ENCODE results near the gene IGF1. TPM values are rescaled to one million over a fixed set of nuclear protein-coding genes. Genes with fewer than 3 reads are reported as not detected.

Gene IGF1
- 20.1 TPM for total RNA-seq
- long read RNA-seq, full-length matches to known transcripts, result 6 of 7 reads
- long read RNA-seq, partial matches to known transcripts, result 0 of 7 reads
- long read RNA-seq, other reads (novel, unspliced or antisense), result 1 of 7 reads

- no peak for DNase-seq (ENCODE audit: low spot score)
- intact Hi-C loops (cut with DNase I), result loop anchor here (5.0 to 10.0 kb wide), 2 partner anchors 284 to 543 kb away; no protein-coding TSS in a partner anchor
Observed at GRCh38 chr12:102480406-102480805, at the start of gene IGF1. Gene IGF1 (minus strand): TSS chr12:102480563. CDS start chr12:102480381, 182 bp downstream.

DNA sequence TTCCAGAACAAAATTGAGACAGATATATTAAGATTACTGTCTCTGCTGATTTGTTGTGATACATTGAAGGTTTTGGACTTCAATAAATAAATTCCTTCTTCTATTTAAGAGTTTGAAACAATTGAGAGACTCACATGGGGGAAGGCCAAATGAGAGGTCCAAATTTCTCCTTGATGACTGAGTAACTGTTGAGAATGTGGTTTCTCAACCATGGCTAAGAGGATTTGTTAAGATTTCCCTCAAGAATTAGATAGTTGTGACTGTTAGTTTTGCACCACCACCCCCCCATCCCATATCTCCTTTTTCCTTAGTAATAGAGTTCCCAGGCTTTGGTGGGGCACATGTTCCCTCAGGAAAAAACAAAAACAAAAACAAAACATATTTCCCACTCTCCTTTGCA, 47.7 kb upstream of the IGF1 start:
- intact Hi-C loops (cut with DNase I), result no loop called here

GRCh38 chr12:102527171-102527720, 46.9 kb upstream of the IGF1 start:
- intact Hi-C loops (cut with DNase I), result no loop called here
- no peak for DNase-seq (ENCODE audit: low spot score)

More for the DNA sequence above, 47.7 kb upstream of the IGF1 start:
- no peak for DNase-seq (ENCODE audit: low spot score)

DNA sequence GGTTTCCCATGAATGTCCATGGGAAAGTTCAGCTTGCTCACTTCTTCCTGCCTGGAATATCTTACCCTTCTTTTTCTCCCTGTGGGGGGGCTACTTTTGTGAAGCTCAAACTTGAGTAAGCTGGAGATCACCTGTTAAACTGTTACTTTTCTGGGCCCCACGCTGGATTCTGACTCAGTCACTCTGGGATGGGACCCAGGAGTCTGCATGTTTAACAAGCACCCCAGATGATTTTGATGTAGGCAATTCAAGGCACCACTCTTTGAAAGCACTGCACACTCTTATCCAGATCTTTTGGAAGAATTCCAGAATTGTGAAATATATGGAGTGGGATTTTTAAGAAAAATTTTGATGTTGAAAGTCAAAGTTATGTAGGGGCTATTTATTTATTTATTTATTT, 46.3 kb upstream of the IGF1 start:
- intact Hi-C loops (cut with DNase I), result no loop called here
- DNase-seq (ENCODE audit: low spot score), result no peak

DNA sequence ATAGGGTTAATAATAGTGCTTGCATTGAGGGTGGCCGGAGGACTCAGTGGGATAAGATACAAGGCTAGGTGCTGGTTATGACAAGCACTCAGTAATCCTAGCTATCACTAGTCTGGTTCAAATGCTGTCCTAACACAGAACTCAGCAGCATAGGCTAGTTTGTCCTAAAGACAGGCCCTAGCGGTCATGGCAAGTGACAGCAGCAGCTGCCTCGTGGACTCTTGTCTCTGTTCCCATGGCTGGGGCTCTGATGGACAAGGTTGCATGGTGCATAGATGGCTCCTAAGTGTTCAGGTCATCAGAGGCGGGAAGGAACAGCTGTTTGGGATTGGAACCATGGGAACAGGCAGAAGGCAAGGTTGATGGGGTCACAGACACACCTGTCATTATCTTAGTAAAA, 42.4 kb upstream of the IGF1 start:
- intact Hi-C loops (cut with DNase I), result no loop called here
- no peak for DNase-seq (ENCODE audit: low spot score)

GRCh38 chr12:102521662-102522277, 41.4 kb upstream of the IGF1 start:
- intact Hi-C loops (cut with DNase I), result no loop called here

GRCh38 chr12:102518871-102519270, 38.5 kb upstream of the IGF1 start:
- no peak for DNase-seq (ENCODE audit: low spot score)
- intact Hi-C loops (cut with DNase I), result no loop called here

More at GRCh38 chr12:102521662-102522277, 41.4 kb upstream of the IGF1 start:
- no peak for DNase-seq (ENCODE audit: low spot score)

GRCh38 chr12:102514696-102515095, 34.3 kb upstream of the IGF1 start:
- intact Hi-C loops (cut with DNase I), result no loop called here
- no peak for DNase-seq (ENCODE audit: low spot score)

DNA sequence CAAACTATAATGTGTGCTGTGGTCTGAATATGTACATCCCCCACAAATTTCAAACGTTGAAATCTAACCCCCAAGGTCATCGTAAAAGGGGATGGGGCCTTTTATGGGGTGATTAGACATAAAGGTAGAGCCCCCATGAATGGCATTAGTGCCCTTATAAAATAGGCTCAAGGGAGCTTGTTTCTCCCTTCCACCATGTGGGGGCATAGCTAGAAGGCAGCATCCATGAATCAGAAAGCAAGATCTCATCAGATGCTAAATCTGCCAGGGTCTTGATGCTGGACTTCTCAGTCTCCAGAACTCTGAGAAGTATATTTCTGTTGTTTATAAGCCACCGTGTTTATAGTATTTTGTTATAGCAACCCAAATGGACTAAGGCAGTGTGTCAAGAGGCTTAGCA, 33.4 kb upstream of the IGF1 start:
- intact Hi-C loops (cut with DNase I), result no loop called here
- DNase-seq (ENCODE audit: low spot score), result no peak

GRCh38 chr12:102513272-102513671, 32.9 kb upstream of the IGF1 start:
- intact Hi-C loops (cut with DNase I), result no loop called here
- no peak for DNase-seq (ENCODE audit: low spot score)

GRCh38 chr12:102512523-102512922, 32.2 kb upstream of the IGF1 start:
- intact Hi-C loops (cut with DNase I), result no loop called here
- no peak for DNase-seq (ENCODE audit: low spot score)

DNA sequence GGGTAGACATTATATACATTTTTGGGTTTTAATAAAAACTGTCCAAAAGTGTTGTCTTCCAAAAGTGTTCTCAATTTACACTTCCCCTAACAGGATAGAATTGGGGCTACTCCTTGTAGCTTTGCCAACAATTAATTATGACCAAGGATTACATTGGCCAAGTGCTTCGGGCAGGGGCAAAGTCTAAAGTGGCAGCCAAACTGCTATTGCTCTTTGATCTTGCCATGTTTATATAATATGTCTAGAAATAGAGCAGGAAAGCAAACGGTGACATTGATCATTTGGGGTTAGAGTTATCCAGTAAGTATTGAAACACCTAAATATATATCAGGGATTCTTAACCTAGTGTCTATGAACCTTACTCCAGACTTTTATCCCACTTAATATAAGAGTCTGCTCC, 31.2 kb upstream of the IGF1 start:
- no peak for DNase-seq (ENCODE audit: low spot score)
- intact Hi-C loops (cut with DNase I), result no loop called here

- intact Hi-C loops (cut with DNase I), result no loop called here
Observed at GRCh38 chr12:102510463-102510862, 30.1 kb upstream of the IGF1 start.

DNA sequence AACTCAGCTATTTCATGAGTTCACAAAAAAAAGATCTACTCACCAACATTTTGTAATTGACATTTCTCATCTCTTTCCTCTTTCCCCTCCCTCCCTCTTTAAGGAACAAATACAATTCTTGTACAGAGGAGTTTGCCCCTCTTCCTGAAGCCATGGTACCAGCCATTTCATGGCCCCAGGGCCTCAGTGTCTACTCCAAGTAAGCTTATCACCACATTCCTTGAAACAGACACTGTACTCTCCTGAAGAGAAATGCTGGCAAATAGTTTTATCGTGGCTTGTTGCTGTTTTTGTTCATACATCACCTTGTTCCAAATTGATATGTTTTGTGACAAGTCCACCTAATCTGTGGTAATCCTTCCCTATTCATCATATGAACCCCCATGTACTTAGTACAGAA, 29.7 kb upstream of the IGF1 start:
- no peak for DNase-seq (ENCODE audit: low spot score)
- intact Hi-C loops (cut with DNase I), result no loop called here

More at GRCh38 chr12:102510463-102510862, 30.1 kb upstream of the IGF1 start:
- no peak for DNase-seq (ENCODE audit: low spot score)

DNA sequence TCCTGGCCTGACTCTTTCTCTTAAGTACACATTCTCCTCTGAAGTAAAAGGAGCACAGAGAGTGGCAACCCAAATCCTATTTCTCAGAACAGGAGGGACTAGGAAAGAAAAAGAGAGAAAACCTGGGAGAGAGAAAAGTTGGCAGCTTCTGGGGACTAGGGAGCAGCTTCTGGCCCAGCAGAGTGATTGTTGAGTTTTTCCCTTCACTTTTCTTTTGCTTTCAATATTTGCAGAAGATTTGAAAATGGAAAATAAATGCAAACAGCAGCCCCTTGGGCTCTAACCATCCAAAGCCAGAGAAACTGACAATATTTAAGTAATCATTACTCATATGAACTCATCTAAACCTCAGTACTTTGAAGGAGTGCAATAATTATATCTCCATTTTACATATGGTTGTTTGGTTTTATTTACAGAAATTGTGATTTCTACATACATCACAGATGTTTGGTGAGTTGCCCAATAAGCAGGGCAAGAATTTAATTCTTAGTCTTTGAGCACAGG, 28.8 kb upstream of the IGF1 start:
- DNase-seq (ENCODE audit: low spot score), result no peak
- intact Hi-C loops (cut with DNase I), result no loop called here

GRCh38 chr12:102508052-102508451, 27.7 kb upstream of the IGF1 start:
- intact Hi-C loops (cut with DNase I), result no loop called here
- DNase-seq (ENCODE audit: low spot score), result no peak

DNA sequence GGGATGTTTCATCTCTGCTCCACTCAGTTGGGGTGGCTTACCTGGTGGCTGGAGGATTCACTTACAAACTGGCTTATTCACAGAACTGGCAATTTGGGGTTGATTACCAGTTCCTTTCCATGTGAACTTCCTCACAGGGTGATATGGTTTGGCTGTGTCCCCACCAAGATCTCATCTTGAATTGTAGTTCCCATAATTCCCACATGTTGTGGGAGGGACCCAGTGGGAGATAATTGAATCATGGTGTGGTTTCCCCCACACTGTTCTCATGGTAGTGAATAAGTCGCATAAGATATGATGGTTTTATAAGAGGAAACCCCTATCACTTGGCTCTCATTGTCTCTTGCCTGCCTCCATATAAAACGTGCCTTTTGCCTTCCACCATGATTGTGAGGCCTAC, 26.9 kb upstream of the IGF1 start:
- no peak for DNase-seq (ENCODE audit: low spot score)
- intact Hi-C loops (cut with DNase I), result no loop called here

- DNase-seq (ENCODE audit: low spot score), result no peak
- intact Hi-C loops (cut with DNase I), result no loop called here
Observed at GRCh38 chr12:102504871-102505270, 24.5 kb upstream of the IGF1 start.

- intact Hi-C loops (cut with DNase I), result no loop called here
Observed at GRCh38 chr12:102504280-102504679, 23.9 kb upstream of the IGF1 start.

GRCh38 chr12:102503831-102504230, 23.5 kb upstream of the IGF1 start:
- intact Hi-C loops (cut with DNase I), result no loop called here
- no peak for DNase-seq (ENCODE audit: low spot score)

More at GRCh38 chr12:102504280-102504679, 23.9 kb upstream of the IGF1 start:
- DNase-seq (ENCODE audit: low spot score), result no peak

- intact Hi-C loops (cut with DNase I), result no loop called here
Observed at GRCh38 chr12:102503056-102503681, 22.8 kb upstream of the IGF1 start.

More at GRCh38 chr12:102503056-102503681, 22.8 kb upstream of the IGF1 start:
- DNase-seq (ENCODE audit: low spot score), result no peak
